SK-N-SH treated with all-trans-retinoic acid at 6 μM for 48 hours (cell line): ENCODE measurements around the gene TRPV5.

Experiments used
- ATAC-seq: fragments of 200-7000 bp; cut with Tn5 transposase; 3 replicates; pipeline ENCODE4 v1.9.1; 2020; ENCODE audit warnings: mild to moderate bottlenecking, moderate library complexity
- ARNTL ChIP-seq: fragments of 450-650 bp; formaldehyde crosslinking; IDR thresholded peaks from 2 replicates; pipeline ENCODE4 v1.5.0; 2020; ENCODE audit warnings: low read depth, mild to moderate bottlenecking, moderate library complexity, borderline replicate concordance
- CREB5 ChIP-seq: fragments of 250-450 bp; sonication (Bioruptor Pico); IDR thresholded peaks from 2 replicates; pipeline ENCODE4 v1.5.1; 2020; ENCODE audit warnings: low read depth, mild to moderate bottlenecking, moderate library complexity
- CSDC2 ChIP-seq: fragments of 250-450 bp; sonication (Bioruptor Pico); IDR thresholded peaks from 2 replicates; pipeline ENCODE4 v1.5.0; 2020; ENCODE audit warnings: mild to moderate bottlenecking, moderate library complexity
- ESRRG ChIP-seq: fragments of 250-450 bp; sonication (Bioruptor Pico); IDR thresholded peaks from 2 replicates; pipeline ENCODE4 v1.6.1; 2021; ENCODE audit warnings: mild to moderate bottlenecking
- GLIS3 ChIP-seq: fragments of 250-450 bp; sonication (Bioruptor Pico); IDR thresholded peaks from 2 replicates; pipeline ENCODE4 v1.5.0; 2020; ENCODE audit warnings: mild to moderate bottlenecking, moderate library complexity
- ISL1 ChIP-seq: fragments of 250-450 bp; sonication (Bioruptor Pico); IDR thresholded peaks from 2 replicates; pipeline ENCODE4 v2.1.2; 2022; ENCODE audit warnings: mild to moderate bottlenecking, moderate library complexity
- OSR1 ChIP-seq: fragments of 250-450 bp; sonication (Bioruptor Pico); IDR thresholded peaks from 2 replicates; pipeline ENCODE4 v1.8.0; 2022; ENCODE audit warnings: moderate library complexity, mild to moderate bottlenecking, inconsistent platforms
- POU6F1 ChIP-seq: fragments of 250-450 bp; sonication (Bioruptor Pico); IDR thresholded peaks from 2 replicates; pipeline ENCODE4 v1.8.0; 2021; ENCODE audit warnings: low read depth, mild to moderate bottlenecking, moderate library complexity, borderline replicate concordance
- PPARA ChIP-seq: fragments of 250-450 bp; sonication (Bioruptor Pico); IDR thresholded peaks from 2 replicates; pipeline ENCODE4 v1.5.0; 2020; ENCODE audit warnings: mild to moderate bottlenecking, borderline replicate concordance
- TCF4 ChIP-seq: fragments of 250-450 bp; sonication (Bioruptor Pico); IDR thresholded peaks from 2 replicates; pipeline ENCODE4 v1.8.0; 2021; ENCODE audit warnings: mild to moderate bottlenecking, moderate library complexity, borderline replicate concordance
- TOX ChIP-seq: fragments of 250-450 bp; sonication (Bioruptor Pico); IDR thresholded peaks from 2 replicates; pipeline ENCODE4 v1.8.0; 2021; ENCODE audit warnings: mild to moderate bottlenecking, moderate library complexity, borderline replicate concordance
- TSHZ2 ChIP-seq: fragments of 250-450 bp; sonication (Bioruptor Pico); IDR thresholded peaks from 2 replicates; pipeline ENCODE4 v1.5.0; 2020; ENCODE audit warnings: mild to moderate bottlenecking, moderate library complexity
- ZC3H10 ChIP-seq: fragments of 250-450 bp; sonication (Bioruptor Pico); IDR thresholded peaks from 2 replicates; pipeline ENCODE4 v1.5.1; 2021; ENCODE audit warnings: mild to moderate bottlenecking, moderate library complexity
- ZFP3 ChIP-seq: fragments of 250-450 bp; sonication (Bioruptor Pico); IDR thresholded peaks from 2 replicates; pipeline ENCODE4 v1.5.0; 2020; ENCODE audit warnings: mild to moderate bottlenecking, moderate library complexity
- ZFP30 ChIP-seq: fragments of 450-650 bp; formaldehyde crosslinking; IDR thresholded peaks from 2 replicates; pipeline ENCODE4 v1.5.0; 2022; ENCODE audit warnings: mild to moderate bottlenecking, moderate library complexity
- ZNF8 ChIP-seq: fragments of 450-650 bp; formaldehyde crosslinking; IDR thresholded peaks from 2 replicates; pipeline ENCODE4 v1.5.0; 2020; ENCODE audit warnings: mild to moderate bottlenecking, moderate library complexity
- TF ChIP-seq, protein P1 (sequence below): fragments of 250-450 bp; sonication (Bioruptor Pico); IDR thresholded peaks from 2 replicates; pipeline ENCODE4 v1.8.0; 2020; ENCODE audit warnings: mild to moderate bottlenecking, moderate library complexity, borderline replicate concordance

The TRPV5 gene

DNA sequence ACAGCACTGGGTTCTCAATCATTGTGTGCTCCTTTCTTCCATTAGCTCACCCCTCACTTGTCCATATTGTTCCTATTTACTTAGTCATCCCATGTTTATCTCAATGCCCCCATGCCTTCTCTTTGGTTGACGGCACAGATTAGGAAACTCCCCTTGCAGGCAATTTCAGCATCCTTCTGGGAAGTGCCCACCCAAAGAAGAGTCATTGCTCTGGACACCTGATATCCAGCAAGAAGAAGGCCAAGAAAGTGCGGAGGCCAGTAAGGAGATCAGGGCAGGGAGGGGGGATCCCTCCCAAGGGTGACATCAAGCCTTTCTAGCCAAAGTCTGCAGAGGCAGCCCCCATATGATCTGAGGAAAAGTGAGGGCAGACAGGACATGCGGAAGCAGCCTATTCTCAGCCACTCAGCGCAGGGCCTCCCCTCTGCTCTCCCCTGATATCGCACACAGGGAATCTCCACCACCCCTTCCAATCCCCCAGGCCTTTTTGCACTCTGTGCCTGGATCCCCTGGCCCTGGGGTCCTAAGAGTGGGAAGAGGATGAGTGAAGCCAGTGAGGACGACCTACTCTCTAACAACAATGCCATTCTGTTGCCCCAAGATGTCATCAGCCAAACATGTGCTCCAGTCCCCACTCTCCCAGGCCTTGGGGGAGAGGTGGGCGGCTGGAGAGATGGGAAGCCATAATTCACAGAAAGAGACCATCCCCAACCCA, 49.8 kb downstream of the TRPV5 start:
- ATAC-seq, result no peak
- TF ChIP-seq TCF4 (CRISPR knock-in tag), result no peak
- TF ChIP-seq ZFP3 (CRISPR knock-in tag), result no peak
- TF ChIP-seq ZFP30 (CRISPR knock-in tag), result no peak
- TF ChIP-seq ZNF8 (CRISPR knock-in tag), result no peak
- TF ChIP-seq ZC3H10 (CRISPR knock-in tag), result no peak
- TF ChIP-seq CREB5 (CRISPR knock-in tag), result no peak
- no peak for TF ChIP-seq TSHZ2 (CRISPR knock-in tag)

GRCh38 chr7:142883145-142883544, 50.4 kb downstream of the TRPV5 start:
- no peak for ATAC-seq
- no peak for TF ChIP-seq ESRRG (CRISPR knock-in tag)
- no peak for TF ChIP-seq ARNTL (CRISPR knock-in tag)
- TF ChIP-seq ISL1, result no peak

DNA sequence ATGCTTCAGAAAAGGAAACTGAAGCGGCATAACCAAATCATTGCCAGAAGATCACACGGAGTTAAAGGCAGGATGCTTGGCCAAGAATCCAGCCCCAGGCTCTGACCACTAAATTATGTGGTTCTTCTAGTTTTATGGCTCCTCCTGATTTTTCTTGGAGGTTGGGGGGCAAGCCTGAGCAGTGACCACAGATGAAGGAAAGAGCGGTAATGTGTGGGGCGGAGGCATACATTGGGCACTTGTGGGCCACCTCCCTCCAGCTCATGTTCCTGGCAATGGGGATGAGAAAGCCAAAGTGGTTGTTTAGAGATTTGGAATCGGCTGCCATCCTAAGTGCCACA, 51.2 kb downstream of the TRPV5 start:
- TF ChIP-seq GLIS3 (CRISPR knock-in tag) (no peak), ESRRG (CRISPR knock-in tag) (no peak), PPARA (CRISPR knock-in tag) (no peak), OSR1 (CRISPR knock-in tag) (no peak), ZFP30 (CRISPR knock-in tag) (no peak), TSHZ2 (CRISPR knock-in tag) (no peak), ZC3H10 (CRISPR knock-in tag) (no peak), TOX (CRISPR knock-in tag) (no peak), POU6F1 (CRISPR knock-in tag) (no peak), ARNTL (CRISPR knock-in tag) (no peak), ZNF8 (CRISPR knock-in tag) (no peak), CSDC2 (CRISPR knock-in tag) (no peak)
- TF ChIP-seq, protein P1, sequence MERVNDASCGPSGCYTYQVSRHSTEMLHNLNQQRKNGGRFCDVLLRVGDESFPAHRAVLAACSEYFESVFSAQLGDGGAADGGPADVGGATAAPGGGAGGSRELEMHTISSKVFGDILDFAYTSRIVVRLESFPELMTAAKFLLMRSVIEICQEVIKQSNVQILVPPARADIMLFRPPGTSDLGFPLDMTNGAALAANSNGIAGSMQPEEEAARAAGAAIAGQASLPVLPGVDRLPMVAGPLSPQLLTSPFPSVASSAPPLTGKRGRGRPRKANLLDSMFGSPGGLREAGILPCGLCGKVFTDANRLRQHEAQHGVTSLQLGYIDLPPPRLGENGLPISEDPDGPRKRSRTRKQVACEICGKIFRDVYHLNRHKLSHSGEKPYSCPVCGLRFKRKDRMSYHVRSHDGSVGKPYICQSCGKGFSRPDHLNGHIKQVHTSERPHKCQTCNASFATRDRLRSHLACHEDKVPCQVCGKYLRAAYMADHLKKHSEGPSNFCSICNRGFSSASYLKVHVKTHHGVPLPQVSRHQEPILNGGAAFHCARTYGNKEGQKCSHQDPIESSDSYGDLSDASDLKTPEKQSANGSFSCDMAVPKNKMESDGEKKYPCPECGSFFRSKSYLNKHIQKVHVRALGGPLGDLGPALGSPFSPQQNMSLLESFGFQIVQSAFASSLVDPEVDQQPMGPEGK, result no peak
- TF ChIP-seq, all 23 proteins: peak for 0
- no peak for ATAC-seq
